NB4 (cell line): ENCODE results near the gene CMTM1.

Source experiments
- MYC ChIP-seq: IDR thresholded peaks from 2 replicates; pipeline ENCODE4 v1.6.1; 2011; ENCODE audit warnings: low read depth, low read length
- POLR2A ChIP-seq: IDR thresholded peaks from 2 replicates; pipeline ENCODE4 v1.6.1; 2011; ENCODE audit warnings: mild to moderate bottlenecking; ENCODE audit not compliant: insufficient read length; ENCODE audit errors: extremely low read depth
- TF ChIP-seq, protein P1 (sequence below): IDR thresholded peaks from one replicate; pipeline ENCODE4 v1.5.1; 2012; ENCODE audit warnings: low read depth, low read length

DNA sequence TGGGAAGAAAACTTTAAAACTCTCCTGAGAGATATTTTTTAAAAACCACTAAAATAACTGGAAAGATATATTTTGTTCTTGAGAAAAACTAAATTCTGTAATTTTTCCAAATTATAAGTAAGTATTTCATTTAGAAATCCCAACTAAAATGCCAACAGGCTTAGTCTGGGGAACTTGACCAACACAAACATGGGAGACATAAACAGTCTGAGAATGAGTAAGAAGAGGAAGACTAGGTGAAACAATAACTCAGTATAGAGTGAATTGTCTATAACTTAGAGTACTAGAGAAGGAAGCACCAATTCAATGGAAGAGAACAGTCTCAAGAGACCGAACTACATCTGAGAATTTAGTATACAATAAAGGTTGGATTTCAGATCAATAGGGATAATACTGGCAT is 2.9 kb downstream of the CMTM1 start:
- TF ChIP-seq, protein P1, sequence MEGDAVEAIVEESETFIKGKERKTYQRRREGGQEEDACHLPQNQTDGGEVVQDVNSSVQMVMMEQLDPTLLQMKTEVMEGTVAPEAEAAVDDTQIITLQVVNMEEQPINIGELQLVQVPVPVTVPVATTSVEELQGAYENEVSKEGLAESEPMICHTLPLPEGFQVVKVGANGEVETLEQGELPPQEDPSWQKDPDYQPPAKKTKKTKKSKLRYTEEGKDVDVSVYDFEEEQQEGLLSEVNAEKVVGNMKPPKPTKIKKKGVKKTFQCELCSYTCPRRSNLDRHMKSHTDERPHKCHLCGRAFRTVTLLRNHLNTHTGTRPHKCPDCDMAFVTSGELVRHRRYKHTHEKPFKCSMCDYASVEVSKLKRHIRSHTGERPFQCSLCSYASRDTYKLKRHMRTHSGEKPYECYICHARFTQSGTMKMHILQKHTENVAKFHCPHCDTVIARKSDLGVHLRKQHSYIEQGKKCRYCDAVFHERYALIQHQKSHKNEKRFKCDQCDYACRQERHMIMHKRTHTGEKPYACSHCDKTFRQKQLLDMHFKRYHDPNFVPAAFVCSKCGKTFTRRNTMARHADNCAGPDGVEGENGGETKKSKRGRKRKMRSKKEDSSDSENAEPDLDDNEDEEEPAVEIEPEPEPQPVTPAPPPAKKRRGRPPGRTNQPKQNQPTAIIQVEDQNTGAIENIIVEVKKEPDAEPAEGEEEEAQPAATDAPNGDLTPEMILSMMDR, result no peak
- TF ChIP-seq POLR2A (no peak), MYC (no peak)
